Ovary (tissue), 9 donors: ENCODE data around the gene IPCEF1. TPM values are rescaled to one million over a fixed set of nuclear protein-coding genes. Genes with fewer than 3 reads are reported as not detected.

Experiments used
- DNase-seq, 5 donors: peaks; one replicate each; pipeline ENCODE4 v3.0.0-alpha.2; 2019 to 2020
- H3K27ac ChIP-seq, 2 donors: fragments of 200-600 bp; one replicate each; pipeline versions ENCODE4 v1.5.1 to v1.8.0; 2019 to 2022
- H3K27me3 ChIP-seq: fragments of 200-600 bp; one replicate; pipeline ENCODE4 v1.8.0; 2022
- H3K36me3 ChIP-seq: fragments of 200-600 bp; sonication (generic); one replicate; pipeline ENCODE4 v1.5.1; 2019
- H3K4me1 ChIP-seq: one replicate; pipeline ENCODE4 v1.8.1; 2013; ENCODE audit warnings: mild to moderate bottlenecking, moderate library complexity; ENCODE audit not compliant: insufficient read depth
- H3K4me3 ChIP-seq: fragments of 200-600 bp; sonication (generic); one replicate; pipeline ENCODE4 v1.5.1; 2017
- H3K9me3 ChIP-seq, 2 donors: fragments of 200-600 bp in 1 of 2; sonication (generic) in 1 of 2; one replicate each; pipeline versions ENCODE4 v1.5.1 to v1.8.1; 2013 to 2019; ENCODE audit warnings: mild to moderate bottlenecking in 1 of 2, moderate library complexity in 1 of 2
- EP300 ChIP-seq: sonication (generic); formaldehyde crosslinking; IDR thresholded peaks from one replicate; pipeline ENCODE4 v1.6.1; 2017; ENCODE audit warnings: antibody characterized with exemption
- POLR2A ChIP-seq: fragments of 450-650 bp; IDR thresholded peaks from one replicate; pipeline ENCODE4 v1.6.1; 2017; ENCODE audit warnings: antibody characterized with exemption, mild to moderate bottlenecking, moderate library complexity
- WGBS, 3 donors: extraction: QIAGEN DNeasy Blood & Tissue Kit in 1 of 3; methylation state at CpG; one replicate each; pipeline versions ENCODE4 v1.1.5 to v1.1.7; 2013 to 2017; 5-methylcytosine and 5-hydroxymethylcytosine counted together
- intact Hi-C, 4 donors: fragments of 100-400 bp; cut with DNase I; formaldehyde crosslinking; loops; one replicate each; pipeline versions ENCODE4 v1.11.0 to v1.15.1; 2022 to 2023
- polyA plus RNA-seq, 2 donors: library from polyadenylated mRNA; stranded (reverse); fragments of 200-250 nt in 1 of 2; fragments of 350-450 nt in 1 of 2; fragmentation: Illumina TruSeq in 1 of 2; extraction: RNeasy Lipid Tissue Mini Kit (QIAGEN cat#74804) in 1 of 2; gene quantifications; one replicate each; pipeline ENCODE4 v1.2.3, GENCODE V29; 2013 to 2014
- total RNA-seq, 7 donors: library from RNA; depleted of rRNA in 2 of 7; stranded (reverse); fragments of >200 nt in 2 of 7; fragmentation: NEBNext Ultra II Directional in 3 of 7; extraction: Animal tissue kit (Norgen Biotek cat#: 25700) in 3 of 7; gene quantifications; one replicate each; pipeline versions ENCODE4 v1.1.0 to v1.2.4, GENCODE V29; 2016 to 2023
- TF ChIP-seq, protein P1 (sequence below), 3 donors: fragments of 450-650 bp in 2 of 3; fragments of 200-600 bp in 1 of 3; IDR thresholded peaks; one replicate each; pipeline versions ENCODE4 v1.5.1 to v1.8.0; 2016 to 2022; ENCODE audit warnings: antibody characterized with exemption in 3 of 3, mild to moderate bottlenecking in 1 of 3
- donor health status: DM: no; HTN: no; CAD: no; lungs with moderate emphysema.
- donor health status: DM: no; HTN: no; CAD: no.
- donor health status: Bipolar disorder and iron deficiency.
- donor health status: DM: yes; HTN: yes; CAD: no.
- donor health status: DM: no; HTN: no; CAD: no.
- donor health status: DM: yes; HTN: yes; CAD: no.

IPCEF1 gene
- total and polyA plus RNA-seq, 9 donors = 1.3 to 3.4 (median 1.9) TPM

DNA sequence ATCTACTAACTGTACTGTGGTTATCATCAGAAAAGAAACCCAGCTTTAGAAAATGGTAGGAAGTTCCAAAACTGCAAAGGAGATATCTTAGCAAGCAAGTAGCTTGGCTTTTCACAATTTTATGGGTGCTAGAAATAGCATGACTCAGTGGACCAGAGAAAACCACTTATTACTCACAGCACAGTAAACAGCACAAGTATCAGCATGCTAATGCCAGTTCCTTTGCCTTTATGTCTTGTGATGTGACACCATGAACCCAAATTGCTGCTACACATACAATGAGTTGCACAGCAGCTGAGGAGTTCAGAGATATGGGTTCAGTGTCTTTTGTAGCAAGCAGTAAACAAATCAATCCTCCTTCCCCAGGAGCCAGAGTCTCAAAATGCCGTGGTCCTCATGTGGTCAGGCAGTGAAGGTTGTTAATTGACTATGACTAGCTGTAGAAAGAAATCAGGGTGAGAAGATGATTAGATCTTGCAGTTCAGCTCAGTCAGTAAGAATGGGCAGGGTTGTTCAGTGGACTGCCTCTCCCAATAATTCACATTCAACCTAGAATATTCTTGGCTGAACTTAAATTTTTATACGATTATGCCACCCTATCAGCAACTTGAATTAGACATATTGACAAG lies 244.3 kb downstream of the IPCEF1 start:
- 78 to 93% (median 78%) methylated on average over 2 of the region's 2 CpGs for WGBS, 3 donors
- no peaks in the 10 kb centered on the region for H3K9me3 ChIP-seq
- H3K36me3 ChIP-seq = no peaks in the 10 kb centered on the region
- no peak overlapping the region for H3K4me3 ChIP-seq
- no peaks in the 10 kb centered on the region for H3K27me3 ChIP-seq
- intact Hi-C loops = no loop called here
- TF ChIP-seq POLR2A (no peak), EP300 (no peak)
- TF ChIP-seq, protein P1, sequence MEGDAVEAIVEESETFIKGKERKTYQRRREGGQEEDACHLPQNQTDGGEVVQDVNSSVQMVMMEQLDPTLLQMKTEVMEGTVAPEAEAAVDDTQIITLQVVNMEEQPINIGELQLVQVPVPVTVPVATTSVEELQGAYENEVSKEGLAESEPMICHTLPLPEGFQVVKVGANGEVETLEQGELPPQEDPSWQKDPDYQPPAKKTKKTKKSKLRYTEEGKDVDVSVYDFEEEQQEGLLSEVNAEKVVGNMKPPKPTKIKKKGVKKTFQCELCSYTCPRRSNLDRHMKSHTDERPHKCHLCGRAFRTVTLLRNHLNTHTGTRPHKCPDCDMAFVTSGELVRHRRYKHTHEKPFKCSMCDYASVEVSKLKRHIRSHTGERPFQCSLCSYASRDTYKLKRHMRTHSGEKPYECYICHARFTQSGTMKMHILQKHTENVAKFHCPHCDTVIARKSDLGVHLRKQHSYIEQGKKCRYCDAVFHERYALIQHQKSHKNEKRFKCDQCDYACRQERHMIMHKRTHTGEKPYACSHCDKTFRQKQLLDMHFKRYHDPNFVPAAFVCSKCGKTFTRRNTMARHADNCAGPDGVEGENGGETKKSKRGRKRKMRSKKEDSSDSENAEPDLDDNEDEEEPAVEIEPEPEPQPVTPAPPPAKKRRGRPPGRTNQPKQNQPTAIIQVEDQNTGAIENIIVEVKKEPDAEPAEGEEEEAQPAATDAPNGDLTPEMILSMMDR (IDR thresholded peaks at IDR 0.05) = no peak
- H3K4me1 ChIP-seq = no peaks in the 10 kb centered on the region
- no peak for DNase-seq
- no peak overlapping the region for H3K27ac ChIP-seq

DNA sequence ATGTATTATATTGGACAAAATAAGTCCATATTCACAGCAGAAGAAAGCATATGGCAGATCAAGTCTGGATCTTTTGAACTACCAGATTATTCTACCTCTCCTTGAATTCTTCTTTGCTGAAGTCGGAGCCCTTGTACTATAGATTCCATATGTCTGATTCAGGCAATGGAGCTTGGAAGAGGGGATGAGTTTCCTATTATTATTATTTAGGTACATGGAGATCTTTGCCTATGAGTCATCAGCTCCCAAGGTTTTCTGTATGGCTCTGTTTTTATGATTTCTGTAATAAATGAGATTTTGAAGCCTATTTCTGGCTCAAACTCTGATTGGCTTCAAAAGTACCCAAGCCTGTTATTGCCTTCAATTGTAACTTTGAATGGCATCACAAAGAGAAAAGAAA lies 245.6 kb downstream of the IPCEF1 start:
- Histone ChIP-seq H3K27me3 (no peaks in the 10 kb centered on the region), H3K9me3 (no peaks in the 10 kb centered on the region), H3K36me3 (no peaks in the 10 kb centered on the region), H3K4me1 (no peaks in the 10 kb centered on the region), H3K4me3 (no peak overlapping the region), H3K27ac (no peak overlapping the region)
- no peak for TF ChIP-seq POLR2A
- TF ChIP-seq, protein P1 (IDR thresholded peaks at IDR 0.05) = no peak
- intact Hi-C loops = no loop called here
- 85 to 89% (median 87%) methylated on average over 1 of the region's 1 CpG for WGBS, 3 donors
- DNase-seq = no peak

DNA sequence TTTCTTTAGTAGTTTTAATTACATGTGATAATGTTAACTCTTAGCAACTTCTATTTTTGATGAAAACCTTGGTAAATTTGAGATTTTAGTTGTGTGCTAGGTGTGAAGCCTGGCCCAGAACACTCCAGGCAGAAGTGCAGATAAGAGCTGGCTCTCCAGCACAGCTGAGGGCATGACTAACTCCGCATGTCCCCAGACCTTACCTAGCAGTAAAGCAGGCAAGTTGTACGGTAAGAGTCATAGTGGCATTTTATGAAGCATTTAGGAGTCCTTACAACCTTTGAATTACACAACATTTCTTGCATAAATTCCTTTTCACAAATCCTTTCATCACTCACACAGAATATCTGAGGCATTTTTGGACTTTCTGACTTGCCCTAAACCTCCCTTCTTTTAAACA lies 250.4 kb downstream of the IPCEF1 start:
- 88 to 94% (median 89%) methylated on average over 2 of the region's 2 CpGs for WGBS, 3 donors
- no peaks in the 10 kb centered on the region for H3K4me1 ChIP-seq
- no peaks in the 10 kb centered on the region for H3K9me3 ChIP-seq
- TF ChIP-seq, protein P1 (IDR thresholded peaks at IDR 0.05) = no peak
- TF ChIP-seq EP300 (no peak), POLR2A (no peak)
- intact Hi-C loops = loop anchor here in 1 of 4 donors (10.0 kb wide), 1 partner anchor 1059 kb away; no protein-coding TSS in a partner anchor
- no peaks in the 10 kb centered on the region for H3K36me3 ChIP-seq
- H3K27ac ChIP-seq = no peak overlapping the region
- H3K4me3 ChIP-seq = no peak overlapping the region
- DNase-seq = no peak
- no peaks in the 10 kb centered on the region for H3K27me3 ChIP-seq

Other genes starting within 250 kb of the IPCEF1 start
- 10 to 100 TPM in 5 of 7 donors, 1 to 10 TPM in 2; 8.6 to 15.4 (median 12.8) TPM for gene CNKSR3, start 153.9 kb upstream of the IPCEF1 start, total RNA-seq
- 10 to 100 TPM; 14.1 to 16.7 TPM for gene CNKSR3, start 153.9 kb upstream of the IPCEF1 start, polyA plus RNA-seq